MCF 10A (cell line): ENCODE measurements around the gene HAGH. TPM values are rescaled to one million over a fixed set of nuclear protein-coding genes. Genes with fewer than 3 reads are reported as not detected.
"Not testable (repeated sequence)": the region's sequence is repeated elsewhere in the genome, so short reads cannot be mapped to it uniquely, and the experiment has no call there.

Experiments
- Bru-seq: library from RNA; stranded (reverse); fragments of 400-500 nt; gene quantifications from one replicate; lab custom pipeline; 2021; lab: Mats Ljungman, UMichigan
- BruChase-seq, 2 experiments: library from RNA; stranded (reverse); fragments of 400-500 nt; gene quantifications; one replicate each; lab custom pipeline; 2021; lab: Mats Ljungman, UMichigan
- BruUV-seq: library from RNA; stranded (reverse); fragments of 400-500 nt; replicated peaks from 2 replicates; lab custom pipeline; 2021; lab: Mats Ljungman, UMichigan
- CTCF ChIA-PET: fragments of 300-600 bp; sonication (Branson Sonifier 250); formaldehyde crosslinking; extraction: SDS; loops from one replicate; lab custom pipeline; 2021; ENCODE audit warnings: antibody characterized with exemption, inconsistent platforms; lab: Yijun Ruan, JAX
- POLR2A ChIA-PET: fragments of 300-600, 350-650 bp; sonication (Branson Sonifier 250); formaldehyde crosslinking; extraction: SDS; loops from one replicate; lab custom pipeline; 2020; ENCODE audit warnings: antibody characterized with exemption, inconsistent platforms; lab: Yijun Ruan, JAX
- DNase-seq: peaks from one replicate; pipeline ENCODE4 v3.0.0-alpha.2; 2018; ENCODE audit not compliant: unreplicated experiment
- H3K27ac Mint-ChIP-seq: one replicate; pipeline ENCODE4 v1.8.0; 2022; ENCODE audit warnings: mild to moderate bottlenecking, low read depth, mixed read lengths; ENCODE audit not compliant: unreplicated experiment
- H3K27me3 Mint-ChIP-seq: one replicate; pipeline ENCODE4 v1.8.0; 2022; ENCODE audit warnings: mixed read lengths; ENCODE audit not compliant: insufficient read depth, unreplicated experiment
- H3K36me3 Mint-ChIP-seq: one replicate; pipeline ENCODE4 v1.8.0; 2022; ENCODE audit warnings: mild to moderate bottlenecking, moderate library complexity, mixed read lengths; ENCODE audit not compliant: insufficient read depth, unreplicated experiment
- H3K4me1 Mint-ChIP-seq: one replicate; pipeline ENCODE4 v1.8.0; 2022; ENCODE audit warnings: mixed read lengths; ENCODE audit not compliant: insufficient read depth, unreplicated experiment
- H3K4me3 Mint-ChIP-seq: one replicate; pipeline ENCODE4 v1.8.0; 2022; ENCODE audit warnings: mild to moderate bottlenecking, moderate library complexity, mixed read lengths; ENCODE audit not compliant: unreplicated experiment
- H3K9me3 Mint-ChIP-seq: one replicate; pipeline ENCODE4 v1.8.0; 2022; ENCODE audit warnings: mixed read lengths; ENCODE audit not compliant: unreplicated experiment
- CTCF ChIP-seq: fragments of 200-600 bp; IDR thresholded peaks from one replicate; pipeline ENCODE4 v1.8.0; 2022; ENCODE audit warnings: antibody characterized with exemption, mild to moderate bottlenecking; ENCODE audit not compliant: unreplicated experiment
- intact Hi-C: fragments of 100-400 bp; cut with micrococcal nuclease; formaldehyde crosslinking; loops from 2 replicates; pipeline ENCODE4 v1.14.1; 2022
- long read RNA-seq: library from polyadenylated mRNA; stranded (forward); transcript quantifications from one replicate; pipeline ENCODE4 v2.0.0, GENCODE V29; 2022
- total RNA-seq: library from RNA; stranded (reverse); gene quantifications from 2 replicates; pipeline ENCODE4 v1.2.3, GENCODE V29; 2022

The HAGH gene
- total RNA-seq (44.5 and 69.8 TPM in 2 replicates), Bru-seq, nascent RNA (percentile 51 among the genes with signal in this experiment), BruChase-seq, experiment 1, labeled RNA remaining after a 6-hour chase (percentile 59 among the genes with signal in this experiment), BruChase-seq, experiment 2, labeled RNA remaining after a 2-hour chase (percentile 54 among the genes with signal in this experiment)
- long read RNA-seq, transcript HAGH-202 (9 exons, 2,984 nt) = major isoform, 28 of 88 reads
- long read RNA-seq, transcript HAGH-201 (10 exons, 1,257 nt) = minor isoform, 26 of 88 reads
- long read RNA-seq, partial matches to known transcripts = 21 of 88 reads
- long read RNA-seq, other reads (novel, unspliced or antisense) = 13 of 88 reads

GRCh38 chr16:1826691-1827573, at the start of gene HAGH, which contains the start of gene FAHD1:
TSS of gene HAGH (minus strand) at chr16:1826825. CDS start at chr16:1826787, 38 bp downstream.
TSS of gene FAHD1 (plus strand) at chr16:1827206. CDS start at chr16:1827239, 33 bp downstream.
- ChIA-PET POLR2A (interaction anchor here (0.5 to 6.1 kb wide), 24 partner anchors 10 to 1154 kb away, joined by 3 to 58 read pairs (median 4); partner anchors contain the start of genes CRAMP1, EME2, IFT140 and MAPK8IP3), CTCF (interaction anchor here (0.7 to 1.1 kb wide), 2 partner anchors 36 to 128 kb away, joined by 3 read pairs; no protein-coding TSS in a partner anchor)
- no TSS peak for BruUV-seq
- Mint-ChIP-seq H3K36me3 (peaks cover 27% of the 10 kb centered on the region), H3K4me1 (peaks cover 7% of the 10 kb centered on the region), H3K4me3 (peak within 1 kb of the TSS; percentile 94), H3K9me3 (no peaks in the 10 kb centered on the region), H3K27ac (peak within 1 kb of the TSS; percentile 92), H3K27me3 (no peaks in the 10 kb centered on the region)
- no peak for TF ChIP-seq CTCF
- DNase-seq = peak; percentile 89
- intact Hi-C loops = no loop called here

- H3K36me3 Mint-ChIP-seq, DNase-seq, H3K27me3 Mint-ChIP-seq, H3K4me1 Mint-ChIP-seq, BruUV-seq, H3K9me3 Mint-ChIP-seq, H3K4me3 Mint-ChIP-seq, intact Hi-C loops, H3K27ac Mint-ChIP-seq: not testable (repeated sequence)
- POLR2A ChIA-PET = interaction anchor here (0.7 kb wide), 1 partner anchor 532 kb away, joined by 3 read pairs; no protein-coding TSS in a partner anchor
- CTCF ChIA-PET = interaction anchor here (0.6 to 1.5 kb wide), 2 partner anchors 13 to 118 kb away, joined by 3 read pairs; no protein-coding TSS in a partner anchor
Observed at GRCh38 chr16:1876066-1876465, 49.4 kb upstream of the HAGH start.

- no TSS peak for BruUV-seq
- no peaks in the 10 kb centered on the region for H3K9me3 Mint-ChIP-seq
- no peaks in the 10 kb centered on the region for H3K36me3 Mint-ChIP-seq
- no peaks in the 10 kb centered on the region for H3K27me3 Mint-ChIP-seq
- no peak for TF ChIP-seq CTCF
- H3K27ac Mint-ChIP-seq = no peak overlapping the region
- CTCF ChIA-PET = no interaction called here
- intact Hi-C loops = no loop called here
- H3K4me1 Mint-ChIP-seq = peaks cover 12% of the 10 kb centered on the region
- no peak for DNase-seq
- no peak overlapping the region for H3K4me3 Mint-ChIP-seq
- POLR2A ChIA-PET = no interaction called here
Observed at GRCh38 chr16:1874854-1875253, 48.2 kb upstream of the HAGH start.

GRCh38 chr16:1871974-1872635, 45.5 kb upstream of the HAGH start, which contains the start of gene MEIOB:
TSS of gene MEIOB (minus strand) at chr16:1872164. CDS start at chr16:1868175, 3,989 bp downstream.
- no peak for DNase-seq
- H3K4me3 Mint-ChIP-seq = peak within 1 kb of the TSS; percentile 8
- no peaks in the 10 kb centered on the region for H3K9me3 Mint-ChIP-seq
- no peaks in the 10 kb centered on the region for H3K36me3 Mint-ChIP-seq
- CTCF ChIA-PET = interaction anchor here (0.7 to 10.8 kb wide), 3 partner anchors 9 to 58 kb away, joined by 4 to 105 read pairs (median 4); no protein-coding TSS in a partner anchor
- POLR2A ChIA-PET = no interaction called here
- BruUV-seq = no TSS peak
- no peak for TF ChIP-seq CTCF
- H3K27ac Mint-ChIP-seq = peak within 1 kb of the TSS; percentile 75
- intact Hi-C loops = no loop called here
- H3K27me3 Mint-ChIP-seq = no peaks in the 10 kb centered on the region
- H3K4me1 Mint-ChIP-seq = peaks cover 12% of the 10 kb centered on the region
